Caco-2 (cell line): Measurements from ENCODE around the gene GDI1. TPM values are rescaled to one million over a fixed set of nuclear protein-coding genes. Genes with fewer than 3 reads are reported as not detected.

Source experiments
- BruUV-seq: library from RNA; stranded (reverse); fragments of 400-500 nt; replicated peaks from 2 replicates; lab custom pipeline; 2021; lab: Mats Ljungman, UMichigan
- CTCF ChIA-PET: fragments of 300-600 bp; sonication (Branson Sonifier 250); formaldehyde crosslinking; loops from one replicate; lab custom pipeline; 2022; ENCODE audit warnings: antibody characterized with exemption; lab: Charles Lee
- POLR2A ChIA-PET: fragments of 300-600 bp; sonication (Branson Sonifier 250); formaldehyde crosslinking; loops from one replicate; lab custom pipeline; 2022; ENCODE audit warnings: antibody characterized with exemption; lab: Charles Lee
- DNase-seq, 2 experiments: peaks; one replicate each; pipeline versions ENCODE4 v3.0.0 to v3.0.0-alpha.2; 2020 to 2022
- H3K27me3 ChIP-seq: replicated peaks from 2 replicates; pipeline ENCODE4 v1.6.0; 2011; ENCODE audit warnings: low read length; ENCODE audit not compliant: control insufficient read depth, insufficient read depth
- H3K36me3 ChIP-seq: 2 replicates; pipeline ENCODE4 v1.5.1; 2011; ENCODE audit warnings: low read length; ENCODE audit not compliant: control insufficient read depth, insufficient read depth
- H3K4me1 ChIP-seq: fragments of 250-450 bp; sonication (Bioruptor Pico); 2 replicates; pipeline ENCODE4 v1.5.1; 2020; ENCODE audit warnings: mild to moderate bottlenecking
- H3K4me3 ChIP-seq: 2 replicates; pipeline ENCODE4 v1.5.1; 2011; ENCODE audit warnings: low read depth, mild to moderate bottlenecking, control low read depth, low read length
- H3K9me3 ChIP-seq: fragments of 250-450 bp; sonication (Bioruptor Pico); 2 replicates; pipeline ENCODE4 v1.5.1; 2020; ENCODE audit warnings: mild to moderate bottlenecking, moderate library complexity
- H3K27ac Mint-ChIP-seq: one replicate; pipeline ENCODE4 v1.8.0; 2022; ENCODE audit warnings: mixed read lengths; ENCODE audit not compliant: unreplicated experiment
- H3K27me3 Mint-ChIP-seq: one replicate; pipeline ENCODE4 v1.8.0; 2022; ENCODE audit warnings: mixed read lengths; ENCODE audit not compliant: insufficient read depth, unreplicated experiment
- H3K36me3 Mint-ChIP-seq: one replicate; pipeline ENCODE4 v1.8.0; 2022; ENCODE audit warnings: mild to moderate bottlenecking, mixed read lengths; ENCODE audit not compliant: insufficient read depth, unreplicated experiment
- H3K4me1 Mint-ChIP-seq: one replicate; pipeline ENCODE4 v1.8.0; 2022; ENCODE audit warnings: low read depth, mixed read lengths; ENCODE audit not compliant: unreplicated experiment
- H3K4me3 Mint-ChIP-seq: one replicate; pipeline ENCODE4 v1.8.0; 2022; ENCODE audit warnings: mild to moderate bottlenecking, moderate library complexity, mixed read lengths; ENCODE audit not compliant: unreplicated experiment
- H3K9me3 Mint-ChIP-seq: one replicate; pipeline ENCODE4 v1.8.0; 2022; ENCODE audit warnings: mixed read lengths; ENCODE audit not compliant: unreplicated experiment
- intact Hi-C: fragments of 100-400 bp; cut with micrococcal nuclease; formaldehyde crosslinking; loops from one replicate; pipeline ENCODE4 v1.10.0; 2022; ENCODE audit not compliant: unreplicated experiment
- total RNA-seq: library from RNA; stranded (reverse); gene quantifications from 2 replicates; pipeline ENCODE4 v1.2.3, GENCODE V29; 2022
- TF ChIP-seq, protein P1 (sequence below), 2 experiments: fragments of 200-600 bp in 1 of 2; IDR thresholded peaks; 1 replicate in 1 of 2; 2 replicates in 1 of 2; pipeline versions ENCODE4 v1.5.1 to v1.8.0; 2011 to 2022; ENCODE audit warnings: antibody characterized with exemption in 1 of 2, control low read depth in 1 of 2, inconsistent platforms in 1 of 2, low read depth in 1 of 2, low read length in 1 of 2, mild to moderate bottlenecking in 1 of 2, moderate library complexity in 1 of 2; ENCODE audit not compliant: insufficient read depth in 1 of 2, severe bottlenecking in 1 of 2, unreplicated experiment in 1 of 2

Gene GDI1
- total RNA-seq, 1 experiment from 2014 or later: 68.7 TPM

DNA sequence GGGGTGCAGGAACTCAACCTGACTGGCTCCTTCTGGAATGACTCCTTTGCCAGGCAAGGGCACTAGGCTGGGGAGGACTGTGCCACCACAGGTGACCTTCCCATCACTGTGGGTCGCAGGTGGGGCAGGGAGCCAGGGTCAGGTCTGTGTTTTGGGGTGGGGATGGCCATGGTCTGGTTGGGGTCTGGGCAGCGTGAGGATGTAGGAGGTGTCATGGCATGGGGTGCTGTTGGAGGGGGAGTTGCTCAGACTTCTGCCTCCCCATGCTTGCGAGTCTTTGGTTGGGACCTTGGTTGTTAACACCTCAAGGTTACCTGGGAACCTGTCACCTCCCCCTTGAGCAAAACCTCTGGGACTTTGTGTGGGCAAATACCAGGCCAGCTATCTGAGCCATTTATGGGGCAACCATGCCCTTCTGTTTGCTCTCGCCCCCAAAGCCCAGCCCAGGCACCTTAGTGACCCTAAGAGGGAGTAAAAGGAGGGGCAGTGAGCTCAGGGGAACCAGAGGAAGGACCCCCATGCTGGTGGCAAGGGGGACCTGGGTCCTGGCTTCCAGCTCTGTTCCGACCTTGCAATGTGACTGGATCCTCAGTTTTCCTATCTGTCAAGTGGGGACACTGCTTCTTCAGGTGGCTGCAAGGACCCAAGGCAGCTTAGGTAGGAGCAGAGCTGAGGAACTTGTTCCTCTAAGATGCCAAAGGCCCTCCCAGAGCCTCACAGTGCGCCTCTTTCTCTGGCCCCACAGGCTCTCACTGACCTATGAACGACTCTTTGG lies 2.4 kb upstream of the GDI1 start:
- Mint-ChIP-seq H3K27me3 (no peaks in the 10 kb centered on the region), H3K27ac (no peak overlapping the region), H3K4me1 (peaks cover 7% of the 10 kb centered on the region), H3K4me3 (no peak overlapping the region), H3K9me3 (no peaks in the 10 kb centered on the region), H3K36me3 (no peaks in the 10 kb centered on the region)
- no TSS peak for BruUV-seq
- Histone ChIP-seq H3K4me1 (peaks cover 8% of the 10 kb centered on the region; the same call in 1 of the 2 replicates), H3K36me3 (no peaks in the 10 kb centered on the region), H3K9me3 (no peaks in the 10 kb centered on the region), H3K27me3 (no peaks in the 10 kb centered on the region), H3K4me3 (no peak overlapping the region)
- ChIA-PET CTCF (no interaction called here), POLR2A (no interaction called here)
- DNase-seq: no peak
- TF ChIP-seq, protein P1, sequence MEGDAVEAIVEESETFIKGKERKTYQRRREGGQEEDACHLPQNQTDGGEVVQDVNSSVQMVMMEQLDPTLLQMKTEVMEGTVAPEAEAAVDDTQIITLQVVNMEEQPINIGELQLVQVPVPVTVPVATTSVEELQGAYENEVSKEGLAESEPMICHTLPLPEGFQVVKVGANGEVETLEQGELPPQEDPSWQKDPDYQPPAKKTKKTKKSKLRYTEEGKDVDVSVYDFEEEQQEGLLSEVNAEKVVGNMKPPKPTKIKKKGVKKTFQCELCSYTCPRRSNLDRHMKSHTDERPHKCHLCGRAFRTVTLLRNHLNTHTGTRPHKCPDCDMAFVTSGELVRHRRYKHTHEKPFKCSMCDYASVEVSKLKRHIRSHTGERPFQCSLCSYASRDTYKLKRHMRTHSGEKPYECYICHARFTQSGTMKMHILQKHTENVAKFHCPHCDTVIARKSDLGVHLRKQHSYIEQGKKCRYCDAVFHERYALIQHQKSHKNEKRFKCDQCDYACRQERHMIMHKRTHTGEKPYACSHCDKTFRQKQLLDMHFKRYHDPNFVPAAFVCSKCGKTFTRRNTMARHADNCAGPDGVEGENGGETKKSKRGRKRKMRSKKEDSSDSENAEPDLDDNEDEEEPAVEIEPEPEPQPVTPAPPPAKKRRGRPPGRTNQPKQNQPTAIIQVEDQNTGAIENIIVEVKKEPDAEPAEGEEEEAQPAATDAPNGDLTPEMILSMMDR (IDR thresholded peaks at IDR 0.05; ENCODE audit: insufficient read depth in 1 of 2, low read depth in 1 of 2, low read length in 1 of 2, severe bottlenecking in 1 of 2, unreplicated experiment in 1 of 2): no peak
- intact Hi-C loops: no loop called here

DNA sequence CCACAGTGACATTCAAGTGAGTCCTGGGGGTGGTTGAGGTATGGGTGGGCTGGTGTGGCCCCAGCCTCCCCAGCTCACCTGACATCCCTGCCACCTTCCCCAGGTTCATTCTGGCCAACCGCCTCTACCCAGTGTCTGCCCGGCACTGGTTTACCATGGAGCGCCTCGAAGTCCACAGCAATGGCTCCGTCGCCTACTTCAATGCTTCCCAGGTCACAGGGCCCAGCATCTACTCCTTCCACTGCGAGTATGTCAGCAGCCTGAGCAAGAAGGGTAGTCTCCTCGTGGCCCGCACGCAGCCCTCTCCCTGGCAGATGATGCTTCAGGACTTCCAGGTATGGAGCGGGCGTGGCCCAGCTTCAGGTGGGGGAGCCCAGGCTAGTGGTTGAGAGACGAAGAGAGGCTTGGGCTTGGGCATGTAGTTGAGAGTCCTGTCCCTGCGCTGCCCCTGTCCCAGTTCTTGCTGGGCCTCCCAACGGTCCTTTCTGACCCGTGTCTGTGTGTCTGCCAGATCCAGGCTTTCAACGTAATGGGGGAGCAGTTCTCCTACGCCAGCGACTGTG lies 1.7 kb upstream of the GDI1 start:
- BruUV-seq: no TSS peak
- peaks cover 7% of the 10 kb centered on the region for H3K4me1 Mint-ChIP-seq
- DNase-seq: no peak
- intact Hi-C loops: no loop called here
- H3K4me1 ChIP-seq: 0 out of 2 replicates have a peak, but pooled peaks cover 6% of the 10 kb centered on the region
- H3K4me3 Mint-ChIP-seq: no peak overlapping the region
- H3K36me3 ChIP-seq: no peaks in the 10 kb centered on the region
- H3K27me3 ChIP-seq: no peaks in the 10 kb centered on the region
- H3K36me3 Mint-ChIP-seq: peaks cover 2% of the 10 kb centered on the region
- no peak overlapping the region for H3K4me3 ChIP-seq
- H3K9me3 Mint-ChIP-seq: no peaks in the 10 kb centered on the region
- H3K9me3 ChIP-seq: no peaks in the 10 kb centered on the region
- POLR2A ChIA-PET: interaction anchor here (0.5 kb wide), 1 partner anchor 39 kb away, joined by 3 read pairs; no protein-coding TSS in a partner anchor
- no peak overlapping the region for H3K27ac Mint-ChIP-seq
- CTCF ChIA-PET: no interaction called here
- H3K27me3 Mint-ChIP-seq: no peaks in the 10 kb centered on the region
- TF ChIP-seq, protein P1 (IDR thresholded peaks at IDR 0.05; ENCODE audit: insufficient read depth in 1 of 2, low read depth in 1 of 2, low read length in 1 of 2, severe bottlenecking in 1 of 2, unreplicated experiment in 1 of 2): no peak

DNA sequence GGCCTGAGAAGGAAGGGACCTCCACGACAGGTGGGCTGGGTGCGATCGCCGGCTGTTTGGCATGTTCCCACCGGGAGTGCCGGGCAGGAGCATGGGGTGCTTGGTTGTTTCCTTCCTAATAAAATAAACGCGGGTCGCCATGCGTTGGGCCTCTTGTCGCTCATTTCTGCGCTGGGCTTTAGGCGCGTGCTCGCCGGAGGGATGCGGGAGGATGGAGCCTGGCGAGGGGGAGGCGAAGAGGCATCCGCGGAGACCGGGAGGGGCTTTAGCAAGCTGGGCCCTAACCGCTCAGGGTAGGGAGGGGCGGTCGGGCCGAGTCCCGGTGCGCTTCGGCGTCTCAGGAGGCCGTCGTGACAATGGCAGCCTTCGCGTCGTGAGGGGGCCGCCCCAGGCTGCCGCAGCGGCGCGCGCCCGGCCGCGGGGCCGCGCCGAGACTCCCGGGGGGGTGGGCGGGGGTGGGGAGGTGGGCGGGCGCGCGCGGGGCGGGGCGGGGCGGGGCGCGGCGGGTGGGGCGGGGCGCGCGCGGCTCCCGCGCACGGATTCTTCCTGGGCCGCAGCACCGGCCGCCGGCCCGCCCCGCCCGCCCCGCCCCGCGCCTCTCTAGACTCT lies 476 bp upstream of the GDI1 start:
- Mint-ChIP-seq H3K4me1 (no peaks in the 10 kb centered on the region), H3K27me3 (no peaks in the 10 kb centered on the region), H3K36me3 (peaks cover 8% of the 10 kb centered on the region), H3K27ac (no peak overlapping the region), H3K9me3 (no peaks in the 10 kb centered on the region), H3K4me3 (peak overlapping the region; percentile 77)
- ChIA-PET CTCF (no interaction called here), POLR2A (no interaction called here)
- intact Hi-C loops: no loop called here
- Histone ChIP-seq H3K4me3 (peak overlapping the region; percentile 72), H3K27me3 (no peaks in the 10 kb centered on the region), H3K4me1 (no peaks in the 10 kb centered on the region), H3K36me3 (no peaks in the 10 kb centered on the region), H3K9me3 (no peaks in the 10 kb centered on the region)
- TF ChIP-seq, protein P1 (IDR thresholded peaks at IDR 0.05; ENCODE audit: insufficient read depth in 1 of 2, low read depth in 1 of 2, low read length in 1 of 2, severe bottlenecking in 1 of 2, unreplicated experiment in 1 of 2): no peak
- DNase-seq: no peak
- BruUV-seq: no TSS peak
